Cardiac muscle cell (in vitro differentiated cells and primary cell): ENCODE measurements around the gene ADCYAP1R1. TPM values are rescaled to one million over a fixed set of nuclear protein-coding genes. Genes with fewer than 3 reads are reported as not detected.

Source experiments
- DNase-seq, 2 donors: peaks; one replicate each; pipeline versions ENCODE4 v3.0.0 to v3.0.0-alpha.2; 2010 to 2017; ENCODE audit warnings: low read depth in 1 of 2, low spot score in 1 of 2
- H3K27ac ChIP-seq: fragments of 200-600 bp; sonication (generic); 2 replicates; pipeline ENCODE4 v1.5.1; 2016
- H3K27me3 ChIP-seq: fragments of 200-600 bp; sonication (generic); 2 replicates; pipeline ENCODE4 v1.6.0; 2016; ENCODE audit warnings: control low read depth
- H3K36me3 ChIP-seq: fragments of 200-600 bp; sonication (generic); 2 replicates; pipeline ENCODE4 v1.5.1; 2016; ENCODE audit warnings: control low read depth
- H3K4me1 ChIP-seq: fragments of 200-600 bp; sonication (generic); 2 replicates; pipeline ENCODE4 v1.8.1; 2017; ENCODE audit warnings: low read depth, mild to moderate bottlenecking, mixed run types
- H3K4me3 ChIP-seq: fragments of 200-600 bp; sonication (generic); 2 replicates; pipeline ENCODE4 v1.5.1; 2016; ENCODE audit warnings: mild to moderate bottlenecking
- H3K9me3 ChIP-seq: fragments of 200-600 bp; sonication (generic); 2 replicates; pipeline ENCODE4 v1.5.1; 2017; ENCODE audit warnings: low read depth, mild to moderate bottlenecking, control low read depth
- polyA plus RNA-seq: library from polyadenylated mRNA; unstranded; fragments of >200 nt; fragmentation: Nextera tagmentation; extraction: Ambion mirVana; gene quantifications from 2 replicates; pipeline ENCODE4 v1.2.1, GENCODE V29; 2016
- total RNA-seq: library from RNA; depleted of rRNA; stranded (reverse); fragments of >200 nt; gene quantifications from 2 replicates; pipeline ENCODE4 v1.2.3, GENCODE V29; 2016
- TF ChIP-seq, protein P1 (sequence below): IDR thresholded peaks from 2 replicates; pipeline ENCODE4 v1.5.1; 2012; ENCODE audit warnings: low read depth, mild to moderate bottlenecking, low read length

Gene ADCYAP1R1
- total and polyA plus RNA-seq, 2 experiments from 2014 or later: 0.49 to 4.5 TPM

DNA sequence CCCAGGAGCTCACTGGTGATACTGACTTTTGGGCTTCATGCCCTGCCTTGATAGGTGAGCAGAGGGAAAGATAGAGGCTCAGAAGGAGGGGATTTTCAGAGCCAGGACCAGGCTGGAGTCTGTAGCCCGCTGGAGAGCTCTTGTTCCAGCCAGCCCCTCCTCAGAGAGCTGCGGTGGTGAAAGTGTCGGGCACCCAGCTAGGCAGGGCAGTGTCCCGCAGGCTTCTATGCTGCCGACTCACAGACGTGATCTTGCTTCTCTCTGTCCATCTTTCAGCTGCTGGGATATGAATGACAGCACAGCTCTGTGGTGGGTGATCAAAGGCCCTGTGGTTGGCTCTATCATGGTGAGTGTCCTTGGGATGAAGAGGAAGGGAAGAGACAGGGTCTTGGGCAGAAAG is 35.2 kb downstream of the ADCYAP1R1 start:
- TF ChIP-seq, protein P1, sequence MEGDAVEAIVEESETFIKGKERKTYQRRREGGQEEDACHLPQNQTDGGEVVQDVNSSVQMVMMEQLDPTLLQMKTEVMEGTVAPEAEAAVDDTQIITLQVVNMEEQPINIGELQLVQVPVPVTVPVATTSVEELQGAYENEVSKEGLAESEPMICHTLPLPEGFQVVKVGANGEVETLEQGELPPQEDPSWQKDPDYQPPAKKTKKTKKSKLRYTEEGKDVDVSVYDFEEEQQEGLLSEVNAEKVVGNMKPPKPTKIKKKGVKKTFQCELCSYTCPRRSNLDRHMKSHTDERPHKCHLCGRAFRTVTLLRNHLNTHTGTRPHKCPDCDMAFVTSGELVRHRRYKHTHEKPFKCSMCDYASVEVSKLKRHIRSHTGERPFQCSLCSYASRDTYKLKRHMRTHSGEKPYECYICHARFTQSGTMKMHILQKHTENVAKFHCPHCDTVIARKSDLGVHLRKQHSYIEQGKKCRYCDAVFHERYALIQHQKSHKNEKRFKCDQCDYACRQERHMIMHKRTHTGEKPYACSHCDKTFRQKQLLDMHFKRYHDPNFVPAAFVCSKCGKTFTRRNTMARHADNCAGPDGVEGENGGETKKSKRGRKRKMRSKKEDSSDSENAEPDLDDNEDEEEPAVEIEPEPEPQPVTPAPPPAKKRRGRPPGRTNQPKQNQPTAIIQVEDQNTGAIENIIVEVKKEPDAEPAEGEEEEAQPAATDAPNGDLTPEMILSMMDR: no peak
- no peaks in the 10 kb centered on the region for H3K27me3 ChIP-seq
- H3K27ac ChIP-seq: no peak overlapping the region
- no peak for DNase-seq
- H3K4me3 ChIP-seq: no peak overlapping the region
- H3K9me3 ChIP-seq: no peaks in the 10 kb centered on the region
- H3K36me3 ChIP-seq: no peaks in the 10 kb centered on the region
- no peaks in the 10 kb centered on the region for H3K4me1 ChIP-seq

DNA sequence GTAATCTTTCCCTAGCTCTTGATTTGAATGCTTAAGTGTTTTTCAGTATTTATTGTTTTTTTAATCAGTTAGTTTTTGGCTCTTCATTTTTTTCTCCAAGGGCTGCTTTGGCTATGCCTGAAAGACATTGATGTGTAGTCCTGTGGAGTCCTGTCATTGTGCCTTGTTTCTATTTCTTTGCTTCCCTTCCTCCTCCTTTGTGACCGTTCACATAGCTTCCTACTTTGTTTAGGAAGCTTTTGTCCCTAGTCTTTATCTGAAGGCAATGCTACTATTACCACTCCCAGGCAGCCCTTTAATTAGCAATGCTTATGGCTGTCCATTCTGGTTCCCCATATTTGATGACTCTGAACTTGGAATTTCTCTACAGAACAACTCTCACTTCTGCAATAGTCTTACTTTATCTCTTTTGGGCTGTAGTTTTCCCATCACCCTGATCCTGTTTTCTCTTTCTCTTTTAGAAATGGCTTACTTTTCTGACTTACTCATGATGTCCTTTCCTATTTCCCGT is 39.9 kb downstream of the ADCYAP1R1 start:
- Histone ChIP-seq H3K4me3 (no peak overlapping the region), H3K4me1 (no peaks in the 10 kb centered on the region), H3K27me3 (no peaks in the 10 kb centered on the region), H3K27ac (no peak overlapping the region), H3K36me3 (no peaks in the 10 kb centered on the region), H3K9me3 (no peaks in the 10 kb centered on the region)
- no peak for DNase-seq
- TF ChIP-seq, protein P1: no peak

DNA sequence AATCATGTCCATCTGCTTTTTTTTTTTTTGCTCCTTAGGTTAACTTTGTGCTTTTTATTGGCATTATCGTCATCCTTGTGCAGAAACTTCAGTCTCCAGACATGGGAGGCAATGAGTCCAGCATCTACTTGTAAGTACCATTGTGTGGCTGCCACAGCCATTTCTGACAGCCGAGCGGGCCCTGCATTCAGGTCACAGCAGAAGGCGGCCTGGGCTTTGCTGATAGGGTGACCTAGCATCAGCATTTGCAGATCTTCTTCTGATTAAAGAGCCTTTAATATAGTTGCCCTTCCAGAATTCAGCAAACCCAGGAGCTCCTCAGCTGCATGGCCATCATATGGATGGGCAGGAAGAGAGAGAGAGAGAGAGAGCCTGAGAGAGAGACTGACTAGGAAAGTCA is 40.5 kb downstream of the ADCYAP1R1 start:
- Histone ChIP-seq H3K4me1 (no peaks in the 10 kb centered on the region), H3K36me3 (no peaks in the 10 kb centered on the region), H3K9me3 (no peaks in the 10 kb centered on the region), H3K4me3 (no peak overlapping the region), H3K27me3 (no peaks in the 10 kb centered on the region), H3K27ac (no peak overlapping the region)
- TF ChIP-seq, protein P1: no peak
- DNase-seq: no peak

DNA sequence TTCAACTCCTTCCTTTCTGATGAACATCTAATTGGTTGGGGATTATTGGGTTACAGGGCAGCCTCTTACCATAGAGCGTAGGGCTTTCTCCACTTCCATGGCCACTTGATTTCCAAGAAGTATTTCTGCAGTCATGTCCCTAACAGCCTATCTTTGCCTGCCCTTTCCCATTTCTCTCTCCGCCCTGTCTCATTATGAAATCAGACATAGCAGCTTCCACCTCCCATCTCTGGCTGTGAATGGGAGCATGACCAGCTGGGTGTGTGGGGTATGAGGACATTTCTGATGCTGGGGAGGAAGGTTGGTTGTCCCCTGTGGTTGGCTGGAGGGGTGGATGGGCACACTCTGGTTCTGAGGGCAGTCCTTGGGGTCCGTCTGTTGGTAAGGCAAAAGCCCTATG is 41.2 kb downstream of the ADCYAP1R1 start:
- DNase-seq: no peak
- Histone ChIP-seq H3K27ac (no peak overlapping the region), H3K9me3 (no peaks in the 10 kb centered on the region), H3K27me3 (no peaks in the 10 kb centered on the region), H3K4me3 (no peak overlapping the region), H3K36me3 (no peaks in the 10 kb centered on the region), H3K4me1 (no peaks in the 10 kb centered on the region)
- TF ChIP-seq, protein P1: no peak

DNA sequence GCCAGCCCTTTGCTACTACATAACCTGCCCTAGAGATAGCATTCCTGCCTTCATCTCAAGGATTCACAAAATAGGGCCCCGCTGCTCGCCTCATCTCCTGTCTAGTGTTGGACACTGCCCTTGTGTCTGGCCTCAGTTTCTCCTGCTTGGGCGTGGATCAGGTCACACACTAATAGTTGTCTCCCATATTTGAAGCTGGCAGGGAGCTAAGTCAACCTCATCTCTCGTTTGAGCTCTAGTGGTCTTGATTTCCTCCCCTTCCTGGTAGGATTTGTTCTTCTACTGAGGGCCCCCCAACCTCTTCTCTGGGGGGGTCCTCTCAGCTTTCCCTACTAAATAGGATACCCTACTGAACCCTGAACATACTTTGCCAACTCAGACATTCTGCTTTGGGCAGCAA is 42.2 kb downstream of the ADCYAP1R1 start:
- Histone ChIP-seq H3K27me3 (no peaks in the 10 kb centered on the region), H3K9me3 (no peaks in the 10 kb centered on the region), H3K4me3 (no peak overlapping the region), H3K36me3 (no peaks in the 10 kb centered on the region), H3K4me1 (no peaks in the 10 kb centered on the region), H3K27ac (no peak overlapping the region)
- DNase-seq: no peak
- TF ChIP-seq, protein P1: no peak
